Endothelial cell of umbilical vein (primary cell): ENCODE data around the gene KANSL1. TPM values are rescaled to one million over a fixed set of nuclear protein-coding genes. Genes with fewer than 3 reads are reported as not detected.

Experiments
- BruUV-seq: library from RNA; stranded (reverse); fragments of 400-500 nt; replicated peaks from 2 replicates; lab custom pipeline; 2021; lab: Mats Ljungman, UMichigan
- CTCF ChIA-PET: fragments of 300-600, 350-600 bp; sonication (Branson Sonifier 250); formaldehyde crosslinking; loops from one replicate; lab custom pipeline; 2021; ENCODE audit warnings: antibody characterized with exemption, inconsistent platforms; lab: Charles Lee
- POLR2A ChIA-PET: fragments of 300-600, 350-600 bp; sonication (Branson Sonifier 250); formaldehyde crosslinking; loops from one replicate; lab custom pipeline; 2021; ENCODE audit warnings: antibody characterized with exemption, inconsistent platforms; lab: Charles Lee
- DNase-seq: peaks from one replicate; pipeline ENCODE4 v3.0.0-alpha.2; 2011; ENCODE audit warnings: low read depth, low spot score
- FAIRE-seq: peaks from 2 replicates; lab custom pipeline; 2011; peaks lifted over from hg19 to GRCh38; lab: Jason Lieb, UNC
- H2AFZ ChIP-seq: 2 replicates; pipeline ENCODE4 v1.6.0; 2012; ENCODE audit warnings: low read depth, low read length, control low read depth, inconsistent platforms
- H3K27ac ChIP-seq: 2 replicates; pipeline ENCODE4 v1.5.1; 2011; ENCODE audit warnings: low read depth, mild to moderate bottlenecking, control low read depth, low read length, moderate library complexity; ENCODE audit not compliant: insufficient read depth
- H3K27me3 ChIP-seq, 2 experiments: 2 replicates each; pipeline versions ENCODE4 v1.6.0 to v1.6.1; 2011; ENCODE audit warnings: low read length in 2 of 2, mixed read lengths in 1 of 2; ENCODE audit not compliant: control insufficient read depth in 2 of 2, insufficient read depth in 2 of 2
- H3K36me3 ChIP-seq, 2 experiments: 2 replicates in 1 of 2; 3 replicates in 1 of 2; pipeline ENCODE4 v1.5.1; 2011; ENCODE audit warnings: low read length in 2 of 2, mild to moderate bottlenecking in 1 of 2, moderate library complexity in 1 of 2; ENCODE audit not compliant: control insufficient read depth in 2 of 2, insufficient read depth in 2 of 2; ENCODE audit errors: extremely low read depth in 1 of 2
- H3K4me1 ChIP-seq: 3 replicates; pipeline ENCODE4 v1.5.1; 2011; ENCODE audit warnings: mild to moderate bottlenecking, low read length; ENCODE audit not compliant: control insufficient read depth, insufficient read depth; ENCODE audit errors: extremely low read depth
- H3K4me2 ChIP-seq: 2 replicates; pipeline ENCODE4 v1.6.1; 2011; ENCODE audit warnings: low read length, control low read depth, mixed read lengths; ENCODE audit not compliant: insufficient read depth
- H3K4me3 ChIP-seq, 3 experiments: fragments of 200-600 bp in 1 of 3; sonication (generic), shearing (Covaris generic) in 1 of 3; replicated peaks in 1 of 3; 2 replicates each; pipeline ENCODE4 v1.5.1; 2011 to 2016; ENCODE audit warnings: control low read depth in 3 of 3, low read length in 3 of 3, mild to moderate bottlenecking in 2 of 3, inconsistent platforms in 1 of 3, low read depth in 1 of 3, moderate library complexity in 1 of 3; ENCODE audit not compliant: insufficient read depth in 1 of 3
- H3K79me2 ChIP-seq: 2 replicates; pipeline ENCODE4 v1.6.0; 2012; ENCODE audit warnings: low read length, inconsistent platforms; ENCODE audit not compliant: control insufficient read depth, insufficient read depth
- H3K9ac ChIP-seq: replicated peaks from 2 replicates; pipeline ENCODE3; 2011; ENCODE audit warnings: low read length, control low read depth; ENCODE audit not compliant: insufficient read depth; ENCODE audit errors: extremely low read depth
- H3K9me1 ChIP-seq: replicated peaks from 3 replicates; pipeline ENCODE4 v1.6.0; 2011; ENCODE audit warnings: mild to moderate bottlenecking, low read length; ENCODE audit not compliant: control insufficient read depth, insufficient read depth; ENCODE audit errors: extremely low read depth
- H3K9me3 ChIP-seq: replicated peaks from 2 replicates; pipeline ENCODE4 v1.5.1; 2012; ENCODE audit warnings: low read length, inconsistent platforms; ENCODE audit not compliant: control insufficient read depth, insufficient read depth
- H4K20me1 ChIP-seq: replicated peaks from 2 replicates; pipeline ENCODE3; 2011; ENCODE audit warnings: mild to moderate bottlenecking, low read length; ENCODE audit not compliant: control insufficient read depth, insufficient read depth; ENCODE audit errors: extremely low read depth
- EZH2 ChIP-seq: IDR thresholded peaks from 2 replicates; pipeline ENCODE4 v1.6.1; 2012; ENCODE audit warnings: borderline replicate concordance, low read depth, mild to moderate bottlenecking, moderate library complexity, low read length, inconsistent platforms; ENCODE audit not compliant: severe bottlenecking
- FOS ChIP-seq: IDR thresholded peaks from 2 replicates; pipeline ENCODE4 v1.6.1; 2011; ENCODE audit warnings: mild to moderate bottlenecking, low read length, moderate library complexity, borderline replicate concordance; ENCODE audit not compliant: insufficient read depth
- GATA2 ChIP-seq: IDR thresholded peaks from 2 replicates; pipeline ENCODE4 v1.7.0; 2011; ENCODE audit warnings: low read depth, mild to moderate bottlenecking, moderate library complexity, mixed read lengths, low read length; ENCODE audit not compliant: insufficient read length, insufficient read depth
- JUN ChIP-seq: IDR thresholded peaks from 2 replicates; pipeline ENCODE4 v1.6.1; 2011; ENCODE audit warnings: borderline replicate concordance, low read depth; ENCODE audit not compliant: insufficient read length, insufficient read depth
- MYC ChIP-seq: IDR thresholded peaks from one replicate; pipeline ENCODE4 v1.6.1; 2011; ENCODE audit warnings: mild to moderate bottlenecking, low read depth, low read length
- POLR2A ChIP-seq: IDR thresholded peaks from 2 replicates; pipeline ENCODE4 v1.6.1; 2012; ENCODE audit warnings: low read depth, mild to moderate bottlenecking, control low read depth, low read length
- POLR2AphosphoS5 ChIP-seq: IDR thresholded peaks from 2 replicates; pipeline ENCODE4 v1.6.1; 2012; ENCODE audit warnings: low read depth, mild to moderate bottlenecking, control low read depth, low read length, moderate library complexity; ENCODE audit not compliant: insufficient read depth
- dilution Hi-C: fragments of 300-500 bp; cut with MboI; formaldehyde crosslinking; loops from one replicate; pipeline ENCODE4 v1.15.0; 2019; ENCODE audit warnings: low sequenced_read_pairs; ENCODE audit not compliant: extremely low pct_ligation_motif_present
- intact Hi-C: fragments of 100-400 bp; cut with micrococcal nuclease; formaldehyde crosslinking; loops from one replicate; pipeline ENCODE4 v1.10.0; 2022
- polyA plus RNA-seq, 4 experiments: library from polyadenylated mRNA; depleted of rRNA in 3 of 4; stranded (reverse) in 3 of 4; unstranded in 1 of 4; fragments of >200 nt; gene quantifications; 2 replicates each; pipeline versions ENCODE4 v1.2.1 to v1.2.3, GENCODE V29; 2011 to 2012; ENCODE audit warnings: missing spikeins in 1 of 4
- total RNA-seq: library from RNA; stranded (reverse); gene quantifications from 2 replicates; pipeline ENCODE4 v1.2.3, GENCODE V29; 2021
- TF ChIP-seq, protein P1 (sequence below): IDR thresholded peaks from 2 replicates; pipeline ENCODE4 v1.6.1; 2011; ENCODE audit not compliant: insufficient read depth, insufficient read length
- TF ChIP-seq, protein P2 (sequence below), 2 donors: IDR thresholded peaks; 1 replicate in 1 of 2; 2 replicates in 1 of 2; pipeline ENCODE4 v1.5.1; 2011; ENCODE audit warnings: low read length in 2 of 2, mild to moderate bottlenecking in 2 of 2, moderate library complexity in 2 of 2, control low read depth in 1 of 2, inconsistent platforms in 1 of 2, low read depth in 1 of 2; ENCODE audit not compliant: insufficient read depth in 1 of 2; ENCODE audit errors: extremely low read depth in 1 of 2

KANSL1 gene
- total and polyA plus RNA-seq, 2 donors (not counting 3 experiments of a cell fraction or from before 2014, with no cell fraction given), result 29.1 to 74.0 TPM

DNA sequence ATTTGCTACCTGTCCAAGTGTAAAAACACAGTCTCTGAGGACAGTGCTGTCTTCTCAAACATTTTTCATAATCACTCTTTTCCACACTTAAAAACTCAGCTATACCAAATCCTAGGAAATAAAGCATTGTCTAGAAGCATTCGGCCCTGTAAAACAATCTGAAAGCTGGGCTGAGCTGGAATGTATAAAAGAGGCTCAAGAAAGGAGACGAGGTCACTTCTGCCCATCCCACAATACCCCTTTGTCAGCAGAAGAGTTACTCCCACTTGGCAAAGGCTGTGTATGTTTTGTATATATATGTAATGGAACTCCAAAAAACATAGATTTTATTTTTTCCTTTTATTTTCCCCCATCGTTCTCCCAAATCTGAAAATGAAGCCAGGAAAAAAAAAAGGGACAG, 150.3 kb downstream of the KANSL1 start:
- DNase-seq, result no peak
- Histone ChIP-seq H3K79me2 (peaks cover 2% of the 10 kb centered on the region), H3K27me3 (no peaks in the 10 kb centered on the region), H4K20me1 (no peaks in the 10 kb centered on the region), H3K4me3 (no peak overlapping the region), H3K36me3 (peaks cover 9 to 24% of the 10 kb centered on the region in 2 experiments), H3K9me3 (no peaks in the 10 kb centered on the region), H3K9ac (no peak overlapping the region), H2AFZ (no peak overlapping the region), H3K4me1 (peaks cover 9% of the 10 kb centered on the region), H3K27ac (no peak overlapping the region), H3K9me1 (no peaks in the 10 kb centered on the region), H3K4me2 (no peak overlapping the region)
- no peak for FAIRE-seq
- ChIA-PET POLR2A (interaction anchor here (0.6 kb wide), 1 partner anchor 76 kb away, joined by 3 read pairs; no protein-coding TSS in a partner anchor), CTCF (interaction anchor here (0.9 to 6.5 kb wide), 3 partner anchors 150 to 170 kb away, joined by 3 to 33 read pairs (median 12); partner anchors contain the start of gene KANSL1)
- TF ChIP-seq MYC (no peak), GATA2 (no peak), FOS (no peak), EZH2 (no peak), POLR2AphosphoS5 (no peak), JUN (no peak), POLR2A (no peak)
- TF ChIP-seq, protein P1, sequence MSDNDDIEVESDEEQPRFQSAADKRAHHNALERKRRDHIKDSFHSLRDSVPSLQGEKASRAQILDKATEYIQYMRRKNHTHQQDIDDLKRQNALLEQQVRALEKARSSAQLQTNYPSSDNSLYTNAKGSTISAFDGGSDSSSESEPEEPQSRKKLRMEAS, result no peak
- TF ChIP-seq, protein P2, sequence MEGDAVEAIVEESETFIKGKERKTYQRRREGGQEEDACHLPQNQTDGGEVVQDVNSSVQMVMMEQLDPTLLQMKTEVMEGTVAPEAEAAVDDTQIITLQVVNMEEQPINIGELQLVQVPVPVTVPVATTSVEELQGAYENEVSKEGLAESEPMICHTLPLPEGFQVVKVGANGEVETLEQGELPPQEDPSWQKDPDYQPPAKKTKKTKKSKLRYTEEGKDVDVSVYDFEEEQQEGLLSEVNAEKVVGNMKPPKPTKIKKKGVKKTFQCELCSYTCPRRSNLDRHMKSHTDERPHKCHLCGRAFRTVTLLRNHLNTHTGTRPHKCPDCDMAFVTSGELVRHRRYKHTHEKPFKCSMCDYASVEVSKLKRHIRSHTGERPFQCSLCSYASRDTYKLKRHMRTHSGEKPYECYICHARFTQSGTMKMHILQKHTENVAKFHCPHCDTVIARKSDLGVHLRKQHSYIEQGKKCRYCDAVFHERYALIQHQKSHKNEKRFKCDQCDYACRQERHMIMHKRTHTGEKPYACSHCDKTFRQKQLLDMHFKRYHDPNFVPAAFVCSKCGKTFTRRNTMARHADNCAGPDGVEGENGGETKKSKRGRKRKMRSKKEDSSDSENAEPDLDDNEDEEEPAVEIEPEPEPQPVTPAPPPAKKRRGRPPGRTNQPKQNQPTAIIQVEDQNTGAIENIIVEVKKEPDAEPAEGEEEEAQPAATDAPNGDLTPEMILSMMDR (IDR thresholded peaks at IDR 0.05; ENCODE audit: extremely low read depth in 1 of 2, insufficient read depth in 1 of 2, low read depth in 1 of 2, low read length in 2 of 2), result no peak
- dilution Hi-C loops (no loop called here), intact Hi-C loops (no loop called here)
- no TSS peak for BruUV-seq
